ENCODE results near the gene ZNF668. TPM values are rescaled to one million over a fixed set of nuclear protein-coding genes. Genes with fewer than 3 reads are reported as not detected.

ZNF668 gene
- total RNA-seq, 4 donors from 2014 or later = 8.6 to 22.5 (median 12.6) TPM

- Histone ChIP-seq H3K36me3 (peaks cover 0 to 43% of the 10 kb centered on the region in 2 donors), H3K27me3 (no peaks in the 10 kb centered on the region), H3K27ac (peak overlapping the region in 3 of 4 donors; percentile 63 to 78 (median 74)), H3K9me3 (no peaks in the 10 kb centered on the region), H3K4me3 (no peak overlapping the region), H3K4me1 (peaks cover 0 to 20% (median 8%) of the 10 kb centered on the region in 3 donors)
- TF ChIP-seq POLR2A (IDR thresholded peaks at IDR 0.05) (no peak), EP300 (IDR thresholded peaks at IDR 0.05) (no peak), CTCF (IDR thresholded peaks at IDR 0.05) (no peak), POLR2AphosphoS5 (IDR thresholded peaks at IDR 0.05) (no peak)
- peak; percentile 91 for ATAC-seq
- WGBS, 2 donors (ENCODE audit: low coverage in 1 of 2) = 20 to 47% methylated on average over 2 of the region's 4 CpGs
These were observed 9.1 kb downstream of the ZNF668 start for GRCh38 chr16:31064882-31065461.

- H3K4me3 ChIP-seq = no peak overlapping the region
- H3K27me3 ChIP-seq = no peaks in the 10 kb centered on the region
- H3K9me3 ChIP-seq = no peaks in the 10 kb centered on the region
- peaks cover 0 to 20% (median 8%) of the 10 kb centered on the region in 3 donors for H3K4me1 ChIP-seq
- 93 to 94% methylated on average over 8 to 11 of the region's 56 CpGs for WGBS, 2 donors (ENCODE audit: low coverage in 1 of 2)
- ATAC-seq = no peak
- TF ChIP-seq EP300 (IDR thresholded peaks at IDR 0.05) = no peak
- TF ChIP-seq CTCF (IDR thresholded peaks at IDR 0.05) = no peak
- no peak for TF ChIP-seq POLR2AphosphoS5 (IDR thresholded peaks at IDR 0.05)
- no peak for TF ChIP-seq POLR2A (IDR thresholded peaks at IDR 0.05)
- H3K27ac ChIP-seq = peak overlapping the region in 3 of 4 donors; percentile 63 to 78 (median 74)
- peaks cover 0 to 43% of the 10 kb centered on the region in 2 donors for H3K36me3 ChIP-seq
These were observed 10.0 kb downstream of the ZNF668 start for GRCh38 chr16:31063843-31064611.

GRCh38 chr16:31063495-31063842, 10.6 kb downstream of the ZNF668 start:
- TF ChIP-seq POLR2A (IDR thresholded peaks at IDR 0.05) (no peak), EP300 (IDR thresholded peaks at IDR 0.05) (no peak)
- no peak overlapping the region for H3K4me3 ChIP-seq
- peaks cover 0 to 43% of the 10 kb centered on the region in 2 donors for H3K36me3 ChIP-seq
- no peaks in the 10 kb centered on the region for H3K27me3 ChIP-seq
- no peaks in the 10 kb centered on the region for H3K9me3 ChIP-seq
- ATAC-seq = no peak
- H3K27ac ChIP-seq = peak overlapping the region in 1 of 4 donors; percentile 74
- H3K4me1 ChIP-seq = peaks cover 0 to 20% (median 8%) of the 10 kb centered on the region in 3 donors
- WGBS, 2 donors (ENCODE audit: low coverage in 1 of 2) = 67% methylated on average over 1 of the region's 9 CpGs; no CpG with 5 or more reads in 1 of the 2 donors

- Histone ChIP-seq H3K4me3 (no peak overlapping the region), H3K27me3 (no peaks in the 10 kb centered on the region), H3K9me3 (no peaks in the 10 kb centered on the region), H3K36me3 (peaks cover 0 to 54% of the 10 kb centered on the region in 2 donors), H3K4me1 (peaks cover 0 to 20% (median 8%) of the 10 kb centered on the region in 3 donors), H3K27ac (no peak overlapping the region)
- 85 to 88% methylated on average over 4 to 5 of the region's 54 CpGs for WGBS, 2 donors (ENCODE audit: low coverage in 1 of 2)
- TF ChIP-seq POLR2A (IDR thresholded peaks at IDR 0.05) = no peak
- TF ChIP-seq POLR2AphosphoS5 (IDR thresholded peaks at IDR 0.05) = no peak
- no peak for TF ChIP-seq CTCF (IDR thresholded peaks at IDR 0.05)
- no peak for TF ChIP-seq EP300 (IDR thresholded peaks at IDR 0.05)
- ATAC-seq = no peak
These were observed 12.1 kb downstream of the ZNF668 start for GRCh38 chr16:31061813-31062440.

- H3K9me3 ChIP-seq = no peaks in the 10 kb centered on the region
- H3K27me3 ChIP-seq = no peaks in the 10 kb centered on the region
- peaks cover 0 to 20% (median 8%) of the 10 kb centered on the region in 3 donors for H3K4me1 ChIP-seq
- no peak overlapping the region for H3K4me3 ChIP-seq
- peaks cover 0 to 54% of the 10 kb centered on the region in 2 donors for H3K36me3 ChIP-seq
- no peak for ATAC-seq
- H3K27ac ChIP-seq = no peak overlapping the region
- TF ChIP-seq CTCF (IDR thresholded peaks at IDR 0.05) = no peak
- no peak for TF ChIP-seq EP300 (IDR thresholded peaks at IDR 0.05)
- no peak for TF ChIP-seq POLR2AphosphoS5 (IDR thresholded peaks at IDR 0.05)
- TF ChIP-seq POLR2A (IDR thresholded peaks at IDR 0.05) = no peak
- 89% methylated on average over 8 of the region's 42 CpGs; no CpG with 5 or more reads in 1 of the 2 donors for WGBS, 2 donors (ENCODE audit: low coverage in 1 of 2)
These were observed 12.8 kb downstream of the ZNF668 start for GRCh38 chr16:31061126-31061812.
